ENCODE results near the gene FAM9A.
"Not testable (repeated sequence)": the region's sequence is repeated elsewhere in the genome, so short reads cannot be mapped to it uniquely, and the experiment has no call there.

The FAM9A gene

DNA sequence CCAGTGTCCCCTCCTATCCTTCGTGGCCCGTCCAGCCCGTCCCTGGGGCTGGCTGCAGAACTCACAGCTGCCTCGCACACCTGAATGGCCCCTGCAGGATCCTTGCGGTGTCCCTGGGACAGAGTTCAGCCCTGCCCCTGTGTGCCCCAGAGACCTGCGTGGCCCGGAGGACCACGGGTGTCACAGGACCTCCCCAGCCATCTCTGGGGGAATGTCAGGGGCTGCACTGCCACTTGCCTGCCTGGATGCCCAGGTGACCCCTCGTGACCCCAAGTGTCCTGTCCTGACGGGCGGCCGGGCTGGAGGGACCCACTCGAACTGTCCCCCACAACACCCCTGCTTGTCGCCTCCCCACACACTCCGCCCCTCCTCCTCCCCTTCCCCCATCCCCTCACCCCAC lies 832 bp downstream of the FAM9A start:
- FAIRE-seq, result not testable (repeated sequence)

DNA sequence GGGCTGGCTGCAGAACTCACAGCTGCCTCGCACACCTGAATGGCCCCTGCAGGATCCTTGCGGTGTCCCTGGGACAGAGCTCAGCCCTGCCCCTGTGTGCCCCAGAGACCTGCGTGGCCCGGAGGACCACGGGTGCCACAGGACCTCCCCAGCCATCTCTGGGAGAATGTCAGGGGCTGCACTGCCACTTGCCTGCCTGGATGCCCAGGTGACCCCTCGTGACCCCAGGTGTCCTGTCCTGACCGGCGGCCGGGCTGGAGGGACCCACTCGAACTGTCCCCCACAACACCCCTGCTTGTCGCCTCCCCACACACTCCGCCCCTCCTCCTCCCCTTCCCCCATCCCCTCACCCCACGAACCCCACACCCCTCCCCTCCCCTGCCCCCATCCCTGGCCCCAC lies 1.9 kb downstream of the FAM9A start:
- FAIRE-seq, result not testable (repeated sequence)

DNA sequence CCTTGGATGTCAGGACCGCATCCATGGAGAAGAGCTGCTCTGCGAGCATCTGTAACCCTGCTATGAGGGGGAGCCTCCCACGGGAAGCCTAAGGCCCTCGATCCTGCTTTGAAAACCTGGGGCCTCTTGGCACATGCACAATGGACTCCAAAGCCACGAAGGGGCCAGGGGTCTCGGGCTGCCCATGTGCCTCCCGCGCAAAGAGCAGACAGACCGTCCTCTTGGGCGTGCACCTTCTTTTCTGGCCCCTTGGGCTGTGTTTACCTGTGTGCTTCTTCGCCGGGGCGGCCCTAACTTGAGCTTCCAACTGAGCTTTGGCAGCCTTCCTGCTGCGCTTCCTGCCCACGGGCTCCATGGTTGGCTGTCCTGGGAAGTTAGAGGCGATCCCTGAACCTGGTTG lies 2.5 kb downstream of the FAM9A start:
- not testable (repeated sequence) for FAIRE-seq

DNA sequence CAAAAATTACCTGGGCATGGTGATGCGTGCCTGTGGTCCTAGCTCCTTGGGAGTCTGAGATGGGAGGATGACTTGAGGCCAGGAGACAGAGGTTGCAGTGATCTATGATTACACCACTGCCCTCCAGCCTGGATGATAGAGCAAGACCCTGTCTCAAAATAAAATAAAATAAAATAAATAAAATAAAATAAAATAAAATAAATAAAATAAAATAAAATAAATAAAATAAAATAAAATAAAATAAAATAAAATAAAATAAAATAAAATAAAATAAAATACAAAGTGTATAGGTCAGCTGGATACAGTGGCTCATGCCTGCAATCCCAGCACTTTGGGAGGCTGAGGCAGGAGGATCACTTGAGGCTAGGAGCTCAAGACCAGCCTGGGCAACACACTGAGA lies 14.1 kb downstream of the FAM9A start:
- not testable (repeated sequence) for FAIRE-seq

DNA sequence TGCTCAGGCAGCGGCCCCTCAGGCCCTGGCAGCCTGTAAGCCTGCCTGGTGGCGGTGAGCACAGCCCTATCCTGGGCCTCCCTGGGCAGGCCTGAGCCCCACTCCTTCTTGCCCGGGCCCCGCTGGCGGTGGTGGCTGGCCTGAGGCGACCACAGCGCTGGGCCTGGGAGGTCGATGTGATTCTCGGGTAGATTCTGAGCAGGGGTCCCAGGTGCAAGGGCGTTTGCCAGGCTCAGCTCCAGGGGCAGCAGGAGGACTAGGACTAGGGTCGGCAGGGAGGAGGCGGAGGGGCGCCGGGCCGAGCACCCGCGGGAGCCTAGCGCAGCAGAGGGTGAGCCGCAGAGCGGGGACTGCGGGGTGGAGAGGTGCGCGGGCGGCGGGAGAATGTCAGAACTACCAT lies 17.0 kb downstream of the FAM9A start:
- no peak for FAIRE-seq

DNA sequence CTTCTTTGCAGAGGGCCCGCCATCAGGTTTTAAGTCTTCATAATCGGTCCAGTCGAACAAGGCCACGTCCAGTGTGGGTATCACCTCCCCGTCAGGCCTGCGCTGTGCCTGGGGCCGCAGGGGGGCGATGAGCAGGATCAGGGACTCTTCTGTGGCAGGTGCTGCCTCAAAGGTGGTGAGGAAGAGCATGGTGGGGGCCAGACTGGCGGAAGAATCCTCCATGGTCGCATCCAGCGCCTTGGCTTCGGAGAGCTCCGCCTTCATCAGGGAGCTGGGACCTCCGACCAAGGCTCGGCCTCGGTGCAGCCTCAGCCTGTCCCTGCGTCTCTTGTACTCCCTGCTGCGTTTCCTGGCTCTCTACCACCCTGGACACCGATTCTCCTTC lies 17.5 kb downstream of the FAM9A start:
- no peak for FAIRE-seq

DNA sequence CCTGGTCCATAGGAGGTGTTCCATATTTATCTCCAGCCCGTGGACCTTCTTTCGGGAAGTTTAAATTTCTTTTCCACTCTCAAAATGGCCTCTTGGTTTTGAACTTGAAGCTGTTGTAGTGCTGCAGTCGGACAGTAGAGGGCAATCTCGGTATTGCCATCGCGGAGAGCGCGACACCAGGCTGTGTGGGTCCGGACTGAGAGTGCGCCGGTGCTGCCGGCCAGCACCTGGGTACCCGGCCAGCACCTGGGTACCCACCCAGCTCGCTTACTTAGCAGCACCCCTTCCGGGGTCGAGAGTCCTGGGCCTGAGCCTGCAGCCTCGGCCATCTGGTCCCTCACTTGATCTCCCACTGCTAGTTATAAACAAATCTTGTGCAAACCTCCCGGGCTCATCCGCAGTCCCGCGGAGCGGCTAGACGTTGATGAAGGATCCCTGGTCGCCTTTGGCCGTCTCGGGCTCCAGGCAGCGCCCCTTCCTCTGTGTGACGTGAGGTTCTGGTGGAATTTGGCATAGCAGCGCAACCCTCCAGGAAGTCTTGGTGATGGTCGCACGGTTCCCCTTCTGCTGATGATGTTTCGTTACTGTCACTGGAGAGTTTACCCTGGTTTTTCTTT lies 18.0 kb downstream of the FAM9A start:
- FAIRE-seq, result no peak

DNA sequence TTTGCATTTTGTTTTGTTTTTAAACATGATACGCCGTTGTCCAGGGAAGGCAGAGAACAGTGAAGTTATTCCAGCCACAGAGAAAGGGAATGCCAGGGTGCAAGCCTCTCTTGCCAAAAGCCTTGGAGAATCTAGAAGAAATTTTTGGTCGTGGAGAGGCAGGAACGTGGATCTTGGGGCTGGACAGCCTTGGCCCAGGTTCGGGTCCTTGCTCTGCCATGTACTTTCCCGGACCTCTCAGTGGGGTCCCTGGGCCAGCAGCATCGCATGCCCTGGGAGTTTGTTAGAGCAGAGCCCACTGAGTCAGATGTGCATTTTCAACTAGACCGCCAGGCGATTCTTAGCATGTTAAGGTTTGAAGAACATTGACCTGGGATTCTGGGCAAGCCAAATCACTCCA lies 18.6 kb downstream of the FAM9A start:
- no peak for FAIRE-seq

DNA sequence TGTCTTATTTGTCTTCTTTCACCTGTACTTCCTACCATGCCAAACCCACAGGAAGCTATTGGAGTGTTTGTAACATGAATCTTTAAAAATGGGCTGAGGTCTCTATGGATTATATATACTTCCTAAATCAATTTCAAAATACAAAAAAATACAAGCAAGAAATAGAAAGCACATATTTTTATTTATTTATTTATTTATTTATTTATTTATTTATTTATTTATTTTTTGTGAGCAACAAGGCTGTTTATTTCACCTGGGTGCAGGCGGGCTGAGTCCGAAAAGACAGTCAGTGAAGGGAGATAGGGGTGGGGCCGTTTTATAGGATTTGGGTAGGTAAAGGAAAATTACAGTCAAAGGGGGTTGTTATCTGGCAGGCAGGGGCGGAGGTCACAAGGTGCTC lies 19.3 kb downstream of the FAM9A start:
- FAIRE-seq, result not testable (repeated sequence)

DNA sequence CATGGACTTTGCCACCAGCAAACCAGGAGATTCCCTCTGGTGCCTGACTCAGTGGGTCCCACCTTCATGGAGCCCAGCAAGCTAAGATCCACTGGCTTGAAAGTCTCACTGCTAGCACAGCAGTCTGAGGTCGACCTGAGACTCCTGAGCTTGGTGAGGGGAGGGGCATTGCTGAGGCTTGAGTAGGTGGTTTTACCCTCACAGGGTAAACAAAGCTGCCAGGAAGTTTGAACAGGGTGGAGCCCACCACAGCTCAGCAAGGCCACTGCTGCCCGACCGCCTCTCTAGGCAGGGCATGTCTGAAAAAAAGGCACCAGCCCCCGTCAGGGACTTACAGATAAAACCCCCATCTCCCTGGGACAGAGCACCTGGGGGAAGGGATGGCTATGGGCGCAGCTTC lies 28.1 kb downstream of the FAM9A start:
- no peak for FAIRE-seq

DNA sequence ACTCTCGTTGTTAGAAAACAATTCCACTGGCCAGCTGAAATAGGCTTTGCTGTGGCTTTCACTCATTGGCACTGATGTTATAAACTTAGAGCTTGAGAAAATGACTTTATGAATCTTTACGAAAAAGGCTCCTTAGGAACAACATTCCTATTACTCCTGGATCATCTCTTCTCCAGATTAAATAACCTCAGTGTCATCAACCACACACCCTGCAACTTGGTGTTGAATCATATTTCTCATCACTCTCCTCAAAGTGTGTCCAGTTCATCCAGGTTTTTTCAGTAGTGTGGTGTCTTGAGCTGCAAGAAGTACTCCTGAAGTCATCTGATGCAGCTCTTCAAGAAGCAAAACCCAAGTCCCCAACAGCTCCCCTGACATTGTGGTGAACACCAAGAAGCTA lies 41.2 kb downstream of the FAM9A start:
- no peak for FAIRE-seq

DNA sequence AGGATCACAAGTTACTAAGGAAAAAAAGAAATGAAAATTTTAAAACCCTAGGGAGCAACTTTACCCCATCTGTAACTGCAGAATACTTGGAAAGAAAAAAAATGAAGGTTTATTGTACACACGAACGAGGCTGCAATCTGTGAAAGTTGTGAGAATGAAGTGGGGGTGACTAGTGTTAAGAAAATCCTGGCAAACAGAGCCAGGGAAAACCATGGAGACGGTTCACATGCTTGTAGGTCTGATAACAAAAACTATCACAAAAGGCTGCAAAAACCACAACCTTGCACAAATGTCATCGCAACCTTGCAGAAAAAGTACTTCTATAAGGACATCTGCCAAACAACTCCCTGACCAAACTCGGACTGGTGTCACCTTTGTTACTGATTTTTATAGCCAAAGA lies 42.5 kb downstream of the FAM9A start:
- not testable (repeated sequence) for FAIRE-seq

DNA sequence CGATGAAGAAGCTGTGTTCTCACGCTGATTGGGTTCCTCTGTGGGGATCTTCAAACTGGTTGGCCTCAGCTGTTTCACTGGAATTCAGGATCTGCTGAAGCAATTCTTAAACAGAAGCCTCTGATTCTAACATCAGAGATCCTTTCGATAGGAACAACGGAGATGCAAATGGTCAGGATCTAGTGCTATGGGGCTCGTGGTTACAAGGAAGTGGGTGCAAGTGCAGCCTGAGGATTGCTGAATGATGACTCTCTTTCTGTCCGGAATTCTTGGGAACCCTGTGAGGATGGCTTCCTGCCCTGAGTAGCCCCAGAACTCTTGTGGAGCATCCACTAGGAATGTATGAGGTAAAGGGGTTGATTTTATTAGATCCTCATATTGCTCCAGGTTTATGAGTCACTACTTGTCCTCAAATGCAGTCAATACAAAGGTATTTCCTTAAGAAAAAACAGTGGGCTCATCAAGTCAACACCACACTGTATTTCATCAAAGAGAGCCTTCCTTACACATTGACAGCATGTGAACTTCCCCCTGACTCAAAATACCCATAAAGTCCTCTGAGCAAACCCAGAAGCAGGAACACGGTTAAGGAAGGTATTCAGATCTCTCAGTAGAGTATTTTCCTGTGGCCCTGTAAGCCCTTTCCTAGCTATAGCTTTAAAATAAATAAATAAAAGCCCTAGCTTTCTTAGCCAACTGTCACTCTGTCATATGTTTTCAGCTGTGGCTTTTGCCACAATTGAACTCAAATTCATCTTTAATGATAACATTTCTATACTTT lies 43.4 kb downstream of the FAM9A start:
- not testable (repeated sequence) for FAIRE-seq

DNA sequence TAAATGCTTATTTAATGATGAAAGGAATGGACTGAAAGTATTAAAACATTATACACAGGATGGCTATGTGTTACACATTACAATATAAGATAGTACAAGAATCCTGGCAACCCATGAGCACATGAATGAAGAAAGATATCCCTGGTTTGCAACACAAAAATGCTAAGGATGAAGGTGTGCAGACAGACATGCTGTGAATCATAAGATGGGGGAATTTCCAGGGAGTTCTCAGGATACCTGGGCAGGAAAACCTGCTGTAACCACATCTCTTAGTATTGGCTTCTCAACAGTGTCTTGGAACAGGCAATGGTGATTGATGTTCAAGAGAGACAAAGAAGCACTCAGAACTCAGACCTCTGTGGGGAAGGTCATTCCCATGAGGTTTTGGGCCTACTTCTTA lies 45.4 kb downstream of the FAM9A start:
- FAIRE-seq, result no peak

DNA sequence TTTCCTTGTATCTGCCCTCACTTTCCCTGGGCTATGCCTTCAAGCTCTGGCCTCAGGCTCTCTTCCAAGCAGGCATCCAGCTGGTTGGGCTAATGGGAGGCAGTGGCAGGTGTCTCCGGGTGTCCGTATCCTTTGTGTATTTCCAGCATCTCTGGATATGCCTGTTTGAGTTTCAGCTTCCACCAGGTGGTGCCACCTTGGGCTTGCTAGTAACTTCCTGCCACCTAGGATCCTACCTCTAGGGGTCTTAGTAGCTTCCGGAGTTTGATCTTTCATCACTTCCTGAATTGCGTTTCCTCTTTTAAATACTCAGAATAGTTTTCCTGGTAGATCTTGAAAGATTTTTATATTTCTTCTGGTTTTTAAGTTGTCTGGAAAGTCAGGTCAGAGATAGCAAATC lies 46.1 kb downstream of the FAM9A start:
- no peak for FAIRE-seq

DNA sequence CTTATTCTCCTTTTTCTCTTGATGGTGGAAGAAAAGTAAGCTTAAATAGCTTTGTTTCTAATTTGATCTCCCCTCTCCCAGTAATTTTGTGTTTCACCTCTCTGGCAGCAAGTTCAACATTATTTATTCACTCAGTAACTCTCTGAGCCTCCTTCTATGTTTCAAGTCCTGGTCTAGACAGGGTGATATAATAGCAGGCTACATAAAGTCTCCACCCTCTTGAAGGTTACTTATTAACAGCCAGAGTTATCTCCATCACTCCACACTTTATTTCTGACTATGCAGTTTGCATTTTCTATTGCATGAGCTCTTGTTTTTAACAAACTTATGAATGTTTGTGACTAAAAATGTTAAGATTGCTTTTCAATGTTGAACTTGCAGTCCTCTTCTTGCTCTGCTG lies 51.5 kb downstream of the FAM9A start:
- no peak for FAIRE-seq

DNA sequence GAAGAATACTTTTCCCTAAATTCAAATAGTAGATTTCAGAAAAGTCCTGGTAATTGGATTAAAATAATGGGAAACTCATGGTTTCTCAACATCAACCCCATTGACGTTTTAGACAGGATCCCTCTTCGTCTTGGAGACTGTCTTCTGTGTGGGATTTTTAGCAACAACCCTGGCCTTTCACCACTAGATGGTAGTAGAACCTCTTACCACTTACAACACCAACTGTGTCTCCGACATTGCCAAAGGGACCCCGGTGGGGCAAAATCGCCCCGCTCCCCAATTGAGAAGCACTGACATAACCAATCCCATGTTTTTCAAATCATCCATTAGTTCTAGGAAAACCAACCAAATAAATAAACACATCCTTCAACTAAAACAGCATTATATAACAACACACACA lies 52.3 kb downstream of the FAM9A start:
- FAIRE-seq, result no peak

DNA sequence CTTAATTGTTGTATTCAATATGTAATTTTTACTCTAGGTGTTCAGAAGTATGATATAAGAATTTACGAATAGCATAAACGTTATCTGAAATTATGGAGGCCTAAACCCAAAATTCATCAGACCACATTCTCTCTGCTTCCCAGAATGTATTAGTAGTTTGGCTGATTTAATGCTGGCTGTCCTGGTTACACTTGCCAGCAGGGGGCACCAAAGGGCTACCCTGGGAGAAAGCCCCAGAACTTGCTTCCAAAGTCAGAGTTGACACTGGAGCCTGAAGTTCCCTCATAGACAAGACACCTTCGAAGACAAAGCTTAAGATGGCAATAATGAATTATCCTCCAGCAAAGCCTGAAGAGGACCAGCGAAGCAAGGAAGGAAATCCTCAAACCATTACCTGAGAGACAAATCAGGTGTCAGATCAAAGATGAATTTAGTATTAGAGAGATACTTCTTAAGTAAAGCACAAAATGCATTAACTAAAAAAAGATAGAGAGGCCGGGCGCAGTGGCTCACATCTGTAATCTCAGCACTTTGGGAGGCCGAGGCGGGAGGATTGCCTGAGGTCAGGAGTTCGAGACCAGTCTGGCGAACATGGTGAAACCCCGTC lies 58.0 kb downstream of the FAM9A start:
- FAIRE-seq, result no peak

DNA sequence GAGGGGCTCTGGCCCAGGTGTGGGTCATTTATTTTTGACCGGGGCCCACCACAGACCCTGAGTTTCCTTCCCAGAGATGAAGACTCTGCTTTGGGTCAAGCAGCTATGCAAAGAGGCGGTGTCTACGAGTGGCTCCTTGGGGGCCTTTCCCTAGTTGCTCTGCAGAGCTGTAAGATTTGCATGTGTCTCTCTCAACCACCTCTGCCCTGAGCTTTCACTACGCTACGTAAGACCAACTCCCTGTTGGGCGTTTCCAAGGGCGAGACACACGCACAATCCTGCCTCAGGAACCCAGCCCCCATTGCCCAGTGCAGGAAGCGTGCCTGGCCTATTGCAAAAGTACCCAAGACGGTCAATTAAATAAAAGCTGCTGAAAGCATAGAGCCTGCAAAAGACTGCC lies 59.2 kb downstream of the FAM9A start:
- FAIRE-seq, result no peak

All from A204.1 (cell line).